HepG2 (cell line): ENCODE measurements around the gene TMEM79. TPM values are rescaled to one million over a fixed set of nuclear protein-coding genes. Genes with fewer than 3 reads are reported as not detected.
A peak's percentile ranks its signal among the peaks of the same experiment; 100 is the strongest.

Experiments used
- ATAD3A ChIP-seq: sonication (generic); formaldehyde crosslinking; IDR thresholded peaks from 2 replicates; pipeline ENCODE4 v1.4.0; 2020; ENCODE audit warnings: missing genetic modification reagents
- ATF3 ChIP-seq: sonication (generic); formaldehyde crosslinking; IDR thresholded peaks from 2 replicates; pipeline ENCODE4 v1.4.0; 2020; ENCODE audit warnings: missing genetic modification reagents
- ATF7-NPFF ChIP-seq: sonication (generic); formaldehyde crosslinking; IDR thresholded peaks from 2 replicates; pipeline ENCODE4 v1.8.1; 2023; ENCODE audit warnings: mild to moderate bottlenecking, low read depth, missing genetic modification reagents, moderate library complexity
- CBX1 ChIP-seq: IDR thresholded peaks from one replicate; pipeline ENCODE4 v1.6.1; 2016; ENCODE audit warnings: antibody characterized with exemption, low read depth
- CCDC6 ChIP-seq: sonication (generic); formaldehyde crosslinking; IDR thresholded peaks from 2 replicates; pipeline ENCODE4 v1.8.1; 2022; ENCODE audit warnings: mild to moderate bottlenecking, missing genetic modification reagents, moderate library complexity
- CEBPB ChIP-seq: IDR thresholded peaks from 2 replicates; pipeline ENCODE4 v1.6.1; 2011; ENCODE audit warnings: low read depth, low read length, improper control_type of control experiment, borderline replicate concordance
- CERS6 ChIP-seq: sonication (generic); formaldehyde crosslinking; IDR thresholded peaks from 2 replicates; pipeline ENCODE4 v1.5.0; 2020; ENCODE audit warnings: missing genetic modification reagents
- DMAP1 ChIP-seq: IDR thresholded peaks from 2 replicates; pipeline ENCODE4 v1.6.1; 2016
- GTF2F1 ChIP-seq: fragments of 150-350 bp; IDR thresholded peaks from 2 replicates; pipeline ENCODE4 v1.6.1; 2014; ENCODE audit warnings: low read length
- HMG20B ChIP-seq: conservative IDR thresholded peaks from 2 replicates; pipeline ENCODE4 v1.6.1; 2016; ENCODE audit warnings: missing genetic modification reagents, missing compliant biosample characterization
- PBX2 ChIP-seq: IDR thresholded peaks from 2 replicates; pipeline ENCODE4 v1.6.1; 2016; ENCODE audit warnings: control low read depth
- PHF5A ChIP-seq: IDR thresholded peaks from one replicate; pipeline ENCODE4 v1.6.1; 2018; ENCODE audit warnings: low read depth, missing genetic modification reagents; ENCODE audit not compliant: unreplicated experiment
- POLR2AphosphoS5 ChIP-seq: IDR thresholded peaks from 2 replicates; pipeline ENCODE4 v1.6.1; 2012; ENCODE audit warnings: low read depth, low read length
- RXRA ChIP-seq: sonication (generic); formaldehyde crosslinking; IDR thresholded peaks from 2 replicates; pipeline ENCODE4 v1.5.1; 2020; ENCODE audit warnings: missing genetic modification reagents
- TOE1 ChIP-seq: sonication (generic); formaldehyde crosslinking; IDR thresholded peaks from 2 replicates; pipeline ENCODE4 v1.4.0; 2020; ENCODE audit warnings: mild to moderate bottlenecking, missing genetic modification reagents
- ZBTB21 ChIP-seq: sonication (generic); formaldehyde crosslinking; IDR thresholded peaks from 2 replicates; pipeline ENCODE4 v1.4.0; 2020; ENCODE audit warnings: missing genetic modification reagents
- ZFP90 ChIP-seq: sonication (generic); formaldehyde crosslinking; IDR thresholded peaks from 2 replicates; pipeline ENCODE4 v1.8.0; 2022; ENCODE audit warnings: missing genetic modification reagents, mild to moderate bottlenecking, inconsistent platforms, borderline replicate concordance
- ZMYM3 ChIP-seq: sonication (generic); formaldehyde crosslinking; IDR thresholded peaks from 2 replicates; pipeline ENCODE4 v1.5.1; 2020; ENCODE audit warnings: mild to moderate bottlenecking, missing genetic modification reagents
- ZNF260 ChIP-seq: sonication (generic); formaldehyde crosslinking; IDR thresholded peaks from 2 replicates; pipeline ENCODE4 v1.4.0; 2020; ENCODE audit warnings: missing genetic modification reagents, low read depth, mild to moderate bottlenecking, borderline replicate concordance
- ZNF274 ChIP-seq: sonication (generic); formaldehyde crosslinking; IDR thresholded peaks from 2 replicates; pipeline ENCODE4 v1.5.1; 2020; ENCODE audit warnings: mild to moderate bottlenecking, missing genetic modification reagents
- ZNF382 ChIP-seq: sonication (generic); formaldehyde crosslinking; IDR thresholded peaks from 2 replicates; pipeline ENCODE4 v1.5.0; 2020; ENCODE audit warnings: missing genetic modification reagents, mild to moderate bottlenecking, borderline replicate concordance
- ZNF558 ChIP-seq: sonication (generic); formaldehyde crosslinking; IDR thresholded peaks from 2 replicates; pipeline ENCODE4 v1.9.0; 2022; ENCODE audit warnings: mild to moderate bottlenecking, missing genetic modification reagents, borderline replicate concordance
- ZNF569 ChIP-seq: sonication (generic); formaldehyde crosslinking; IDR thresholded peaks from 2 replicates; pipeline ENCODE4 v1.5.0; 2020; ENCODE audit warnings: mild to moderate bottlenecking, missing genetic modification reagents, moderate library complexity, borderline replicate concordance
- ZNF598 ChIP-seq: sonication (generic); formaldehyde crosslinking; IDR thresholded peaks from 2 replicates; pipeline ENCODE4 v1.5.1; 2020; ENCODE audit warnings: mild to moderate bottlenecking, missing genetic modification reagents, borderline replicate concordance
- ZNF670 ChIP-seq: sonication (generic); formaldehyde crosslinking; IDR thresholded peaks from 2 replicates; pipeline ENCODE4 v1.8.0; 2022; ENCODE audit warnings: mild to moderate bottlenecking, missing genetic modification reagents, borderline replicate concordance
- ZNF678 ChIP-seq: sonication (generic); formaldehyde crosslinking; IDR thresholded peaks from 2 replicates; pipeline ENCODE4 v1.4.0; 2020; ENCODE audit warnings: mild to moderate bottlenecking, missing genetic modification reagents
- ZNF691 ChIP-seq: sonication (generic); formaldehyde crosslinking; IDR thresholded peaks from 2 replicates; pipeline ENCODE4 v1.4.0; 2020; ENCODE audit warnings: missing genetic modification reagents, low read depth, mild to moderate bottlenecking, borderline replicate concordance
- polyA plus RNA-seq, 8 experiments: library from polyadenylated mRNA; depleted of rRNA in 3 of 8; stranded (reverse) in 7 of 8; unstranded in 1 of 8; fragments of >200 nt; fragmentation: Illumina TruSeq in 4 of 8; extraction: Trizol in 4 of 8; gene quantifications; 2 replicates each; pipeline versions ENCODE4 v1.2.1 to v1.2.3, GENCODE V29; 2011 to 2016; ENCODE audit warnings: low read depth in 4 of 8, missing spikeins in 1 of 8, mixed read lengths in 1 of 8; ENCODE audit not compliant: insufficient read depth in 1 of 8
- total RNA-seq, 5 experiments: library from RNA; depleted of rRNA; stranded (reverse); fragments of >200 nt; fragmentation: Illumina TruSeq; extraction: Trizol; gene quantifications; 2 replicates each; pipeline ENCODE4 v1.2.3, GENCODE V29; 2016; ENCODE audit warnings: low read depth in 1 of 5

The TMEM79 gene
- total and polyA plus RNA-seq, 2 of the 13 experiments (the other 11 are each of a cell fraction or from before 2014, with no cell fraction given), result 1.2 to 1.9 TPM

- TF ChIP-seq ZNF691, result no peak; the same call in 1 of the 2 replicates
- no peak; the same call in 1 of the 2 replicates for TF ChIP-seq ATF3 (CRISPR knock-in tag)
- no peak for TF ChIP-seq PHF5A
- TF ChIP-seq GTF2F1, result no peak
- TF ChIP-seq RXRA (CRISPR knock-in tag), result peak; percentile 41; the same call in 1 of the 2 replicates
- no peak for TF ChIP-seq ZNF558 (CRISPR knock-in tag)
- peak; percentile 49; the same call in 1 of the 2 replicates for TF ChIP-seq ZNF670 (CRISPR knock-in tag)
- no peak for TF ChIP-seq CCDC6 (CRISPR knock-in tag)
- peak; percentile 35; the same call in 1 of the 2 replicates for TF ChIP-seq CEBPB
- no peak for TF ChIP-seq ZBTB21 (CRISPR knock-in tag)
- TF ChIP-seq ZNF598, result peak; percentile 75; the same call in 1 of the 2 replicates
- TF ChIP-seq POLR2AphosphoS5, result peak; percentile 91
- no peak; the same call in 1 of the 2 replicates for TF ChIP-seq ZMYM3
- no peak for TF ChIP-seq ATAD3A
- TF ChIP-seq ZFP90 (CRISPR knock-in tag), result no peak
- TF ChIP-seq CERS6 (CRISPR knock-in tag), result no peak
- no peak for TF ChIP-seq ZNF678 (CRISPR knock-in tag)
- TF ChIP-seq TOE1 (CRISPR knock-in tag), result 0 out of 2 replicates have a peak, but pooled peaks have one; percentile 46
- no peak for TF ChIP-seq ZNF260
- TF ChIP-seq ATF7-NPFF, result no peak; the same call in 1 of the 2 replicates
- TF ChIP-seq HMG20B (CRISPR knock-in tag), result no peak
- peak; percentile 95 for TF ChIP-seq DMAP1
- TF ChIP-seq ZNF382 (CRISPR knock-in tag), result no peak
- no peak for TF ChIP-seq ZNF569 (CRISPR knock-in tag)
- TF ChIP-seq CBX1, result no peak
- 0 out of 2 replicates have a peak, but pooled peaks have one; percentile 21 for TF ChIP-seq ZNF274 (CRISPR knock-in tag)
- TF ChIP-seq PBX2 (CRISPR knock-in tag), result peak; percentile 98
These were observed 54.3 kb downstream of the TMEM79 start, which contains the start of the genes CCT3 and TSACC (continued) for GRCh38 chr1:156338180-156338976.
